Spleen (tissue), 7 donors: ENCODE measurements around the gene PRPH.
"Not testable (repeated sequence)": the region's sequence is repeated elsewhere in the genome, so short reads cannot be mapped to it uniquely, and the experiment has no call there.

Source experiments
- POLR2A ChIP-seq, 3 donors: fragments of 450-650 bp; IDR thresholded peaks; one replicate each; pipeline ENCODE4 v1.5.1; 2017; ENCODE audit warnings: antibody characterized with exemption in 3 of 3, mild to moderate bottlenecking in 1 of 3
- POLR2AphosphoS5 ChIP-seq, 3 donors: sonication (generic); formaldehyde crosslinking; IDR thresholded peaks; one replicate each; pipeline ENCODE4 v1.5.1; 2017; ENCODE audit warnings: antibody characterized with exemption in 3 of 3
- TF ChIP-seq, protein P1 (sequence below), 11 experiments: fragments of 200-600 bp in 7 of 11; fragments of 450-650 bp in 4 of 11; sonication (generic) in 4 of 11; IDR thresholded peaks in 8 of 11; conservative IDR thresholded peaks in 3 of 11; 1 replicate in 7 of 11; 2 replicates in 4 of 11; pipeline versions ENCODE4 v1.4.0 to v1.8.0; 2016 to 2021; ENCODE audit warnings: antibody characterized with exemption in 11 of 11, inconsistent platforms in 4 of 11, mild to moderate bottlenecking in 1 of 11
- donor health status: DM: no; HTN: no; CAD: no; lungs with moderate emphysema.
- donor health status: DM: no; HTN: no; CAD: no.
- donor health status: DM: no; HTN: no; CAD: no.

GRCh38 chr12:49280545-49280944, 14.4 kb upstream of the PRPH start:
- TF ChIP-seq POLR2A, POLR2AphosphoS5 (IDR thresholded peaks at IDR 0.05): not testable (repeated sequence)
- TF ChIP-seq, protein P1, sequence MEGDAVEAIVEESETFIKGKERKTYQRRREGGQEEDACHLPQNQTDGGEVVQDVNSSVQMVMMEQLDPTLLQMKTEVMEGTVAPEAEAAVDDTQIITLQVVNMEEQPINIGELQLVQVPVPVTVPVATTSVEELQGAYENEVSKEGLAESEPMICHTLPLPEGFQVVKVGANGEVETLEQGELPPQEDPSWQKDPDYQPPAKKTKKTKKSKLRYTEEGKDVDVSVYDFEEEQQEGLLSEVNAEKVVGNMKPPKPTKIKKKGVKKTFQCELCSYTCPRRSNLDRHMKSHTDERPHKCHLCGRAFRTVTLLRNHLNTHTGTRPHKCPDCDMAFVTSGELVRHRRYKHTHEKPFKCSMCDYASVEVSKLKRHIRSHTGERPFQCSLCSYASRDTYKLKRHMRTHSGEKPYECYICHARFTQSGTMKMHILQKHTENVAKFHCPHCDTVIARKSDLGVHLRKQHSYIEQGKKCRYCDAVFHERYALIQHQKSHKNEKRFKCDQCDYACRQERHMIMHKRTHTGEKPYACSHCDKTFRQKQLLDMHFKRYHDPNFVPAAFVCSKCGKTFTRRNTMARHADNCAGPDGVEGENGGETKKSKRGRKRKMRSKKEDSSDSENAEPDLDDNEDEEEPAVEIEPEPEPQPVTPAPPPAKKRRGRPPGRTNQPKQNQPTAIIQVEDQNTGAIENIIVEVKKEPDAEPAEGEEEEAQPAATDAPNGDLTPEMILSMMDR (IDR thresholded peaks at IDR 0.05 in 8 of 11, conservative IDR thresholded peaks at IDR 0.05 in 3 of 11), result not testable (repeated sequence)
